Measurements from ENCODE around the gene FAM118B. TPM values are rescaled to one million over a fixed set of nuclear protein-coding genes. Genes with fewer than 3 reads are reported as not detected.

FAM118B gene
- total RNA-seq, 1 donor from 2014 or later = 28.3 TPM

- Histone ChIP-seq H3K36me3 (ENCODE audit: insufficient read depth, low read length) (no peaks in the 10 kb centered on the region), H3K4me3 (ENCODE audit: insufficient read depth, low read depth, low read length) (no peak overlapping the region), H3K79me2 (ENCODE audit: insufficient read depth, low read length) (no peaks in the 10 kb centered on the region), H3K9me3 (ENCODE audit: insufficient read depth, low read depth, low read length) (no peaks in the 10 kb centered on the region), H3K9ac (ENCODE audit: low read length) (no peak overlapping the region), H3K27ac (ENCODE audit: low read depth, low read length) (no peak overlapping the region), H4K20me1 (ENCODE audit: insufficient read depth, low read length) (peaks cover 11% of the 10 kb centered on the region), H3K4me1 (ENCODE audit: insufficient read depth, low read length) (no peaks in the 10 kb centered on the region), H3K27me3 (ENCODE audit: insufficient read depth, low read length) (no peaks in the 10 kb centered on the region), H2AFZ (ENCODE audit: low read depth, low read length) (no peak overlapping the region), H3K4me2 (ENCODE audit: low read length) (no peak overlapping the region)
- DNase-seq (ENCODE audit: low read depth) (no peak), FAIRE-seq (no peak)
- Mint-ChIP-seq H3K27me3 (ENCODE audit: low read depth, unreplicated experiment) (peaks cover 2% of the 10 kb centered on the region), H3K4me3 (ENCODE audit: unreplicated experiment) (no peak overlapping the region), H3K36me3 (ENCODE audit: low read depth, unreplicated experiment) (peaks cover 15% of the 10 kb centered on the region), H3K27ac (ENCODE audit: unreplicated experiment) (no peak overlapping the region), H3K9me3 (ENCODE audit: unreplicated experiment) (no peaks in the 10 kb centered on the region), H3K4me1 (ENCODE audit: low read depth, unreplicated experiment) (peaks cover 4% of the 10 kb centered on the region)
- TF ChIP-seq CTCF (IDR thresholded peaks at IDR 0.05; ENCODE audit: insufficient read depth, low read depth, low read length) (no peak), EZH2 (IDR thresholded peaks at IDR 0.05; ENCODE audit: insufficient read depth, low read length) (no peak)
These were observed 20.1 kb upstream of the FAM118B start for GRCh38 chr11:126191379-126192073.

GRCh38 chr11:126192361-126192760, 19.2 kb upstream of the FAM118B start:
- no peaks in the 10 kb centered on the region for H3K4me1 ChIP-seq (ENCODE audit: insufficient read depth, low read length)
- H3K4me2 ChIP-seq (ENCODE audit: low read length) = no peak overlapping the region
- peaks cover 17% of the 10 kb centered on the region for H4K20me1 ChIP-seq (ENCODE audit: insufficient read depth, low read length)
- no peaks in the 10 kb centered on the region for H3K36me3 ChIP-seq (ENCODE audit: insufficient read depth, low read length)
- Mint-ChIP-seq H3K9me3 (ENCODE audit: unreplicated experiment) (peaks cover 6% of the 10 kb centered on the region), H3K27ac (ENCODE audit: unreplicated experiment) (no peak overlapping the region), H3K4me3 (ENCODE audit: unreplicated experiment) (no peak overlapping the region), H3K27me3 (ENCODE audit: low read depth, unreplicated experiment) (peaks cover 2% of the 10 kb centered on the region), H3K4me1 (ENCODE audit: low read depth, unreplicated experiment) (peaks cover 11% of the 10 kb centered on the region), H3K36me3 (ENCODE audit: low read depth, unreplicated experiment) (peaks cover 18% of the 10 kb centered on the region)
- H3K9me3 ChIP-seq (ENCODE audit: insufficient read depth, low read depth, low read length) = no peaks in the 10 kb centered on the region
- FAIRE-seq (no peak), DNase-seq (ENCODE audit: low read depth) (no peak)
- H3K27ac ChIP-seq (ENCODE audit: low read depth, low read length) = no peak overlapping the region
- H3K9ac ChIP-seq (ENCODE audit: low read length) = no peak overlapping the region
- no peak overlapping the region for H2AFZ ChIP-seq (ENCODE audit: low read depth, low read length)
- TF ChIP-seq EZH2 (IDR thresholded peaks at IDR 0.05; ENCODE audit: insufficient read depth, low read length) (no peak), CTCF (IDR thresholded peaks at IDR 0.05; ENCODE audit: insufficient read depth, low read depth, low read length) (no peak)
- H3K79me2 ChIP-seq (ENCODE audit: insufficient read depth, low read length) = no peaks in the 10 kb centered on the region
- H3K27me3 ChIP-seq (ENCODE audit: insufficient read depth, low read length) = no peaks in the 10 kb centered on the region
- H3K4me3 ChIP-seq (ENCODE audit: insufficient read depth, low read depth, low read length) = no peak overlapping the region

GRCh38 chr11:126193038-126193478, 18.5 kb upstream of the FAM118B start:
- Mint-ChIP-seq H3K9me3 (ENCODE audit: unreplicated experiment) (peaks cover 12% of the 10 kb centered on the region), H3K4me3 (ENCODE audit: unreplicated experiment) (no peak overlapping the region), H3K27me3 (ENCODE audit: low read depth, unreplicated experiment) (peaks cover 2% of the 10 kb centered on the region), H3K36me3 (ENCODE audit: low read depth, unreplicated experiment) (peaks cover 21% of the 10 kb centered on the region), H3K27ac (ENCODE audit: unreplicated experiment) (no peak overlapping the region), H3K4me1 (ENCODE audit: low read depth, unreplicated experiment) (peaks cover 17% of the 10 kb centered on the region)
- Histone ChIP-seq H3K4me1 (ENCODE audit: insufficient read depth, low read length) (no peaks in the 10 kb centered on the region), H4K20me1 (ENCODE audit: insufficient read depth, low read length) (peaks cover 22% of the 10 kb centered on the region), H3K9ac (ENCODE audit: low read length) (no peak overlapping the region), H3K27me3 (ENCODE audit: insufficient read depth, low read length) (no peaks in the 10 kb centered on the region), H3K79me2 (ENCODE audit: insufficient read depth, low read length) (no peaks in the 10 kb centered on the region), H2AFZ (ENCODE audit: low read depth, low read length) (no peak overlapping the region), H3K36me3 (ENCODE audit: insufficient read depth, low read length) (peaks cover 2% of the 10 kb centered on the region), H3K9me3 (ENCODE audit: insufficient read depth, low read depth, low read length) (no peaks in the 10 kb centered on the region), H3K27ac (ENCODE audit: low read depth, low read length) (no peak overlapping the region), H3K4me3 (ENCODE audit: insufficient read depth, low read depth, low read length) (no peak overlapping the region), H3K4me2 (ENCODE audit: low read length) (no peak overlapping the region)
- no peak for DNase-seq (ENCODE audit: low read depth)
- no peak for FAIRE-seq
- no peak for TF ChIP-seq EZH2 (IDR thresholded peaks at IDR 0.05; ENCODE audit: insufficient read depth, low read length)
- no peak for TF ChIP-seq CTCF (IDR thresholded peaks at IDR 0.05; ENCODE audit: insufficient read depth, low read depth, low read length)

Data from astrocyte (in vitro differentiated cells and primary cell).